Neuron (in vitro differentiated cells): ENCODE data around the gene ABCB6.
"Not testable (repeated sequence)": the region's sequence is repeated elsewhere in the genome, so short reads cannot be mapped to it uniquely, and the experiment has no call there.

ENCODE experiments used
- H2AFZ ChIP-seq: one replicate; pipeline ENCODE4 v1.6.1; 2013; ENCODE audit warnings: low read depth, mild to moderate bottlenecking, inconsistent platforms, low read length, moderate library complexity
- H3K27me3 ChIP-seq: one replicate; pipeline ENCODE4 v1.6.1; 2013; ENCODE audit warnings: low read length; ENCODE audit not compliant: insufficient read depth
- H3K36me3 ChIP-seq: one replicate; pipeline ENCODE4 v1.6.1; 2013; ENCODE audit warnings: low read length; ENCODE audit not compliant: insufficient read depth
- H3K4me1 ChIP-seq: one replicate; pipeline ENCODE4 v1.6.1; 2013; ENCODE audit warnings: low read length; ENCODE audit not compliant: insufficient read depth
- H3K4me3 ChIP-seq: 2 replicates; pipeline ENCODE4 v1.5.1; 2013; ENCODE audit warnings: mild to moderate bottlenecking, low read length, moderate library complexity
- H3K9me3 ChIP-seq: one replicate; pipeline ENCODE4 v1.6.1; 2013; ENCODE audit warnings: low read length

Gene ABCB6

GRCh38 chr2:219205165-219205538, 13.6 kb downstream of the ABCB6 start:
- Histone ChIP-seq H3K4me3 (no peak overlapping the region), H3K9me3 (no peaks in the 10 kb centered on the region), H3K36me3 (peaks cover 14% of the 10 kb centered on the region), H3K27me3 (no peaks in the 10 kb centered on the region), H2AFZ (no peak overlapping the region), H3K4me1 (peaks cover 8% of the 10 kb centered on the region)

- Histone ChIP-seq H2AFZ (no peak overlapping the region), H3K9me3 (no peaks in the 10 kb centered on the region), H3K27me3 (no peaks in the 10 kb centered on the region), H3K4me1 (peaks cover 8% of the 10 kb centered on the region), H3K36me3 (peaks cover 13% of the 10 kb centered on the region), H3K4me3 (no peak overlapping the region)
Observed at GRCh38 chr2:219204425-219205164, 14.2 kb downstream of the ABCB6 start.

GRCh38 chr2:219201331-219201730, 17.4 kb downstream of the ABCB6 start:
- not testable (repeated sequence) for H3K27me3 ChIP-seq, H3K9me3 ChIP-seq, H3K4me1 ChIP-seq, H3K36me3 ChIP-seq, H2AFZ ChIP-seq, H3K4me3 ChIP-seq

GRCh38 chr2:219200502-219201326, 18.0 kb downstream of the ABCB6 start:
- H3K36me3 ChIP-seq, H3K27me3 ChIP-seq, H3K4me3 ChIP-seq, H3K4me1 ChIP-seq, H2AFZ ChIP-seq, H3K9me3 ChIP-seq: not testable (repeated sequence)

GRCh38 chr2:219199470-219200211, 19.1 kb downstream of the ABCB6 start:
- no peaks in the 10 kb centered on the region for H3K27me3 ChIP-seq
- H3K4me1 ChIP-seq: no peaks in the 10 kb centered on the region
- H2AFZ ChIP-seq: no peak overlapping the region
- H3K36me3 ChIP-seq: no peaks in the 10 kb centered on the region
- no peaks in the 10 kb centered on the region for H3K9me3 ChIP-seq
- no peak overlapping the region for H3K4me3 ChIP-seq

- Histone ChIP-seq H3K27me3 (no peaks in the 10 kb centered on the region), H3K36me3 (no peaks in the 10 kb centered on the region), H3K4me1 (no peaks in the 10 kb centered on the region), H2AFZ (no peak overlapping the region), H3K9me3 (no peaks in the 10 kb centered on the region), H3K4me3 (no peak overlapping the region)
Observed at GRCh38 chr2:219198974-219199373, 19.8 kb downstream of the ABCB6 start.

- no peak overlapping the region for H2AFZ ChIP-seq
- H3K36me3 ChIP-seq: no peaks in the 10 kb centered on the region
- no peaks in the 10 kb centered on the region for H3K27me3 ChIP-seq
- no peaks in the 10 kb centered on the region for H3K9me3 ChIP-seq
- no peaks in the 10 kb centered on the region for H3K4me1 ChIP-seq
- H3K4me3 ChIP-seq: no peak overlapping the region
Observed at GRCh38 chr2:219197388-219197787, 21.4 kb downstream of the ABCB6 start.

- no peaks in the 10 kb centered on the region for H3K27me3 ChIP-seq
- no peaks in the 10 kb centered on the region for H3K4me1 ChIP-seq
- H3K9me3 ChIP-seq: no peaks in the 10 kb centered on the region
Observed at GRCh38 chr2:219186754-219187456, 31.9 kb downstream of the ABCB6 start.

GRCh38 chr2:219184121-219184520, 34.6 kb downstream of the ABCB6 start:
- H3K36me3 ChIP-seq: peaks cover 48% of the 10 kb centered on the region
- peaks cover 6% of the 10 kb centered on the region for H3K4me1 ChIP-seq
- H2AFZ ChIP-seq: no peak overlapping the region

More at GRCh38 chr2:219186754-219187456, 31.9 kb downstream of the ABCB6 start:
- H3K36me3 ChIP-seq: peaks cover 24% of the 10 kb centered on the region
- H2AFZ ChIP-seq: no peak overlapping the region
- no peak overlapping the region for H3K4me3 ChIP-seq

GRCh38 chr2:219183151-219183772, 35.5 kb downstream of the ABCB6 start:
- Histone ChIP-seq H3K4me3 (no peak overlapping the region), H3K36me3 (peaks cover 48% of the 10 kb centered on the region), H3K9me3 (no peaks in the 10 kb centered on the region), H3K27me3 (no peaks in the 10 kb centered on the region), H2AFZ (no peak overlapping the region), H3K4me1 (peaks cover 12% of the 10 kb centered on the region)

More at GRCh38 chr2:219184121-219184520, 34.6 kb downstream of the ABCB6 start:
- no peak overlapping the region for H3K4me3 ChIP-seq
- no peaks in the 10 kb centered on the region for H3K27me3 ChIP-seq
- H3K9me3 ChIP-seq: no peaks in the 10 kb centered on the region

- peaks cover 48% of the 10 kb centered on the region for H3K36me3 ChIP-seq
Observed at GRCh38 chr2:219182331-219183150, 36.2 kb downstream of the ABCB6 start.

GRCh38 chr2:219181531-219181930, 37.2 kb downstream of the ABCB6 start:
- no peaks in the 10 kb centered on the region for H3K27me3 ChIP-seq
- H2AFZ ChIP-seq: no peak overlapping the region
- peaks cover 48% of the 10 kb centered on the region for H3K36me3 ChIP-seq
- H3K4me1 ChIP-seq: peaks cover 12% of the 10 kb centered on the region
- no peak overlapping the region for H3K4me3 ChIP-seq
- no peaks in the 10 kb centered on the region for H3K9me3 ChIP-seq

More at GRCh38 chr2:219182331-219183150, 36.2 kb downstream of the ABCB6 start:
- no peak overlapping the region for H2AFZ ChIP-seq
- no peaks in the 10 kb centered on the region for H3K9me3 ChIP-seq
- H3K4me1 ChIP-seq: peaks cover 12% of the 10 kb centered on the region
- no peaks in the 10 kb centered on the region for H3K27me3 ChIP-seq
- no peak overlapping the region for H3K4me3 ChIP-seq
